Inflammatory macrophage treated with lipopolysaccharide for 1 hour (primary cell): ENCODE measurements around the gene DEFB132.

ENCODE experiments used
- DNase-seq, 2 donors: peaks; one replicate each; pipeline ENCODE4 v3.0.0-alpha.2; 2020 to 2022

DEFB132 gene

GRCh38 chr20:297925-298775 lies 40.6 kb downstream of the DEFB132 start:
- DNase-seq = peak; percentile 65 to 71

GRCh38 chr20:298776-299391 lies 41.4 kb downstream of the DEFB132 start:
- DNase-seq = no peak

- DNase-seq = no peak
Measured at GRCh38 chr20:300345-300990, 42.9 kb downstream of the DEFB132 start.

- DNase-seq = no peak
Measured at GRCh38 chr20:301886-302848, 44.6 kb downstream of the DEFB132 start.

GRCh38 chr20:305745-306144 lies 48.2 kb downstream of the DEFB132 start:
- no peak for DNase-seq

- DNase-seq = no peak
Measured at GRCh38 chr20:308427-309038, 51.0 kb downstream of the DEFB132 start.

GRCh38 chr20:309306-309840 lies 51.8 kb downstream of the DEFB132 start:
- no peak for DNase-seq

GRCh38 chr20:309841-310644 lies 52.5 kb downstream of the DEFB132 start:
- DNase-seq = peak; percentile 84 to 89

GRCh38 chr20:310645-311044 lies 53.1 kb downstream of the DEFB132 start:
- no peak for DNase-seq
